Motor neuron (in vitro differentiated cells): ENCODE results near the gene FGD1. TPM values are rescaled to one million over a fixed set of nuclear protein-coding genes. Genes with fewer than 3 reads are reported as not detected.
"Not testable (repeated sequence)": the region's sequence is repeated elsewhere in the genome, so short reads cannot be mapped to it uniquely, and the experiment has no call there.

Experiments used
- ATAC-seq, 8 experiments: fragments of 200-7000 bp; cut with Tn5 transposase; replicated peaks in 6 of 8; 2 replicates each; pipeline ENCODE4 v1.8.0; 2021; ENCODE audit warnings: mild to moderate bottlenecking in 8 of 8, moderate library complexity in 8 of 8
- H3K27ac ChIP-seq, 2 donors: fragments of 250-450 bp; sonication (Bioruptor Pico); 2 replicates each; pipeline ENCODE4 v1.9.0; 2021; ENCODE audit warnings: antibody characterized with exemption in 2 of 2, mild to moderate bottlenecking in 2 of 2, moderate library complexity in 1 of 2
- H3K4me1 ChIP-seq, 2 donors: fragments of 250-450 bp; sonication (Bioruptor Pico); replicated peaks in 1 of 2; 2 replicates each; pipeline ENCODE4 v1.6.1; 2021; ENCODE audit warnings: antibody characterized with exemption in 2 of 2, mild to moderate bottlenecking in 2 of 2, moderate library complexity in 1 of 2
- H3K4me3 ChIP-seq, 5 donors: fragments of 250-450 bp; sonication (Bioruptor Pico); 2 replicates each; pipeline ENCODE4 v1.9.0; 2021; ENCODE audit warnings: antibody characterized with exemption in 5 of 5, mild to moderate bottlenecking in 5 of 5, moderate library complexity in 4 of 5
- WGBS, 10 experiments: fragments of 450-650 bp; shearing (Covaris generic); methylation state at CpG; one replicate each; pipeline ENCODE4 v1.0.0; 2022; 5-methylcytosine and 5-hydroxymethylcytosine counted together
- in situ Hi-C, 9 experiments: fragments of 400-800 bp; cut with MboI; loops; one replicate each; pipeline ENCODE4 v1.15.0; 2021; ENCODE audit warnings: low sequenced_read_pairs in 9 of 9, low pct_unique_long_range_greater_than_20kb in 2 of 9; ENCODE audit not compliant: unreplicated experiment in 9 of 9
- total RNA-seq, 8 experiments: library from RNA; unstranded; fragments of 300-600 nt; gene quantifications; 2 replicates each; pipeline versions ENCODE4 v1.2.3 to v1.2.4, GENCODE V29; 2022

FGD1 gene
- total RNA-seq, 8 experiments from 2014 or later = 4.1 to 15.1 (median 11.5) TPM

DNA sequence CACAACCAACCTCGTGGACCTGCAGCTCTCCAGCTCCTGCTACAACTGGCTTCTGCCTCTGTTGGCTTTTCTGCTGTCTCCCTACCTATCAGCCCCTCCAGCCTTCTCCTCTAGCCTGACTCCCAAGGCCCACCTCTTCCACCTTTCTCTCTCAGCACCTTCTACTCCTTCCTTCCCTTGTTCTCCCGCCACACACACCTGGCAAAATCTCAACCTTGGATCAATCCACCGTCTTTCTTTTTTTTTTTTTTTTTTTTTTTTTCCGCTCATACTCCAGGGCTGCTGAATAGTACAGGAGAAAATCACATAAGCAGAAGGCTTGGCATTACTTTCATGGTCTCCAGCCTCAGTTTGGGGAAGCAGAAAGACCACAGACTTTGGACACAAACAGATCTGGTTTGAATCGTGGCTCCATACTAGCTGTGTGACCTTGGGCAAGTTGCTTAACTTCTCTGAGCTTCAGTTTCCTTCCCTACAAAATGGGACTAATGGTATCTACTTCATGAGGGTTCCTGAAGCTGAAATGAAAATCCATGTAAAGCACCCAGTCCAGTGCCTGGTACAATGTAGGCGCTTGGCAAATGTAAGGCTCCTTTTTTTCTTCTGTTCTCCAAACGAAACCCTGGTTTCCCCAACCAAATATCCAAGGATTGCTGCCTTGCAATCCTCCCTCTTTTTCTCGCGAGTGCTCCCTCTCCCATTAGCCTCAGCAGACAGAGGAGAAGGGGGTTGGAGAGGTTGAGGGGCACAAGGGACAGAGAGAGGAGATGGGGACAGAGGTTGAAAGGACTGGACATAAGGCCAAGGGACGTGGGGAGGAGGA lies 1.7 kb downstream of the FGD1 start:
- WGBS, 10 experiments = 0 to 47% (median 21%) methylated on average over 1 to 6 of the region's 10 CpGs; no CpG with 5 or more reads in 4 of the 10 experiments
- peak overlapping the region; percentile 74 to 82 for H3K27ac ChIP-seq
- in situ Hi-C loops = no loop called here
- ATAC-seq = no peak
- peaks cover 14 to 21% of the 10 kb centered on the region in 2 donors for H3K4me1 ChIP-seq
- peak overlapping the region; percentile 53 to 73 (median 58) for H3K4me3 ChIP-seq

DNA sequence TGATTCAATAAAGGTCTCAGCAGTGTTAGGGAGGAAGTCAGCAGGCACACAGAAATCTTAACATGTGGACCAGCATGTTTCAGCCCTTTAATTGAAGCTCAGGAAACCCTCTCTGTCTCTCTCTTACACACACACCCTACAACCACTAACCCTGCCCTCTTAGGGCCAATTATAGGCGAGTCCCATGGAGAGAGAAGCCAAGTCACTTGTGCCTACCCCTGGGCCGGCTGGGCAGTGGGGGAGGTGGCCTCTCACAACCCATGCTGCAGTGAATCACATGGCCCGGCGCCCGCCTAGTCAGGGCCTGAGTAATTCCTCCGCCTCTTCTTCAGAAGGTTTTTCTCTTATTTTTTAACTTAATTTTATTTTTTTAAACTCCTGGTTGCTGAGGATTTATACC lies 3.7 kb downstream of the FGD1 start:
- WGBS, 10 experiments = 28 to 50% methylated on average over 2 of the region's 6 CpGs; no CpG with 5 or more reads in 8 of the 10 experiments
- H3K4me3 ChIP-seq = no peak overlapping the region
- in situ Hi-C loops = no loop called here
- peaks cover 14 to 21% of the 10 kb centered on the region in 2 donors for H3K4me1 ChIP-seq
- no peak overlapping the region for H3K27ac ChIP-seq
- peak in 2 of 8 experiments; percentile 55 to 67 for ATAC-seq

DNA sequence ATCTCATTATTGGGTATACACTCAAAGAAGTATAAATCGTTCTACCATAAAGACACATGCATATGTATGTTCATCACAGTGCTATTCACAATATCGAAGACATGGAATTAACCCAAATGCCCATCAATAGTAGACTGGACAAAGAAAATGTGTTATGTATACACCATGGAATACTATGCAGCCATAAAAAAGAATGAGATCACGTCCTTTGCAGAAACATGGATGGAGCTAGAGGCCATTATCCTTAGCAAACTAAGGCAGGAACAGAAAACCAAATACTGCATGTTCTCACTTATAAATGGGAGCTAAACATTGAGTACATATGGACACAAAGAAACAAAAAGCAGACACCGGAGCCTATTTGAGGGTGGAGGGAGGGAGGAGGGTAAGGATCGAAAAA lies 6.2 kb downstream of the FGD1 start:
- H3K4me3 ChIP-seq, H3K27ac ChIP-seq, ATAC-seq, in situ Hi-C loops: not testable (repeated sequence)
- 44 to 100% (median 100%) methylated on average over 1 to 5 of the region's 5 CpGs; no CpG with 5 or more reads in 2 of the 10 experiments for WGBS, 10 experiments
- H3K4me1 ChIP-seq = peaks cover 12 to 21% of the 10 kb centered on the region in 2 donors

GRCh38 chrX:54484666-54485065 lies 11.4 kb downstream of the FGD1 start:
- 53% methylated on average over 2 of the region's 3 CpGs; no CpG with 5 or more reads in 9 of the 10 experiments for WGBS, 10 experiments
- Histone ChIP-seq H3K4me1 (peaks cover 5 to 10% of the 10 kb centered on the region in 2 donors), H3K4me3 (no peak overlapping the region), H3K27ac (no peak overlapping the region)
- ATAC-seq = peak in 3 of 8 experiments; percentile 22 to 41 (median 33)
- in situ Hi-C loops = no loop called here

- peaks cover 5 to 16% of the 10 kb centered on the region in 2 donors for H3K4me1 ChIP-seq
- no peak overlapping the region for H3K27ac ChIP-seq
- no peak overlapping the region for H3K4me3 ChIP-seq
- 53 to 80% methylated on average over 1 to 7 of the region's 9 CpGs; no CpG with 5 or more reads in 8 of the 10 experiments for WGBS, 10 experiments
- no peak for ATAC-seq
- in situ Hi-C loops = no loop called here
Observed at GRCh38 chrX:54483946-54484345, 12.1 kb downstream of the FGD1 start.

DNA sequence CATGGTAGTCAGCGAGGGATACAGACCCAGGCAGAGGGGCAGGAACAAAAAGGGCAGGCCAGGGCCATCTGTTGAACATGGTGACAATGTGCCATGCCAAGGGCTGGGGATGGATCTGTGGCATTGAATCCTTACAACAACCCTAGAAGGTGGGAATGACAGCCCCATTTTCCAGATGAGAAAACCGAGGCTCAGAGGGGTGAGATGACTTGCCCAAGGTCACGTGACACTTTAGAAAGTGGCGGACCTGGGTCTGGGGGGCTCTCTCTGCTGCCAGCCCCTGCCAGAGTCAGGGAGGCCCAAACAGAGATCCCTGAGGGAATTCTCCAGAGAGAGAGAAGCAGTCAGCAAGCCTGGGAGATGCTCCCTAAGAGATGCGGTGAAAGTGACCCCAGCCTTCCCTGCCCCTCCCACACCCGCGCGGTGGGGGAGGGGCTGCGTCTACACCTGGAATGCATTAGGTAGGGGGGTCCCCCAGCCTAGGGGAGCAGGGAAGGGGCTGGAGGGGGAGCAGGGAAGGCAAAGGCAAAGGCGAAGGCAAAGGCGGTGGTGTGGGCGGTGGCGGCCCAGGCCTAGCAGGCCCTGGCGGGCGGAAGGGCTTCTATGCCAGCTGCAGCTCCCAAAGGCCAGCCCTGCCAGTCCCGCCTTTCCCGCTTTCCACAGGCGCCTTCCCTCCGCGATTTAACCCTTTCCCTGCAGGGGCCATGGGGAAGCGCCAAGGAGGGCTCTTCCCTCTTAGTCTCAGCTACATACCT lies 13.0 kb downstream of the FGD1 start:
- H3K4me3 ChIP-seq = no peak overlapping the region
- peaks cover 5 to 16% of the 10 kb centered on the region in 2 donors for H3K4me1 ChIP-seq
- in situ Hi-C loops = no loop called here
- H3K27ac ChIP-seq = peak overlapping the region; percentile 68 to 78
- ATAC-seq = peak in 1 of 8 experiments; percentile 71
- 0 to 33% methylated on average over 1 to 3 of the region's 21 CpGs; no CpG with 5 or more reads in 8 of the 10 experiments for WGBS, 10 experiments

GRCh38 chrX:54479136-54480111 lies 16.6 kb downstream of the FGD1 start:
- peaks cover 5 to 16% of the 10 kb centered on the region in 2 donors for H3K4me1 ChIP-seq
- in situ Hi-C loops = no loop called here
- H3K27ac ChIP-seq = no peak overlapping the region
- 0 to 12% (median 0%) methylated on average over 1 to 9 of the region's 9 CpGs; no CpG with 5 or more reads in 7 of the 10 experiments for WGBS, 10 experiments
- no peak overlapping the region for H3K4me3 ChIP-seq
- no peak for ATAC-seq

GRCh38 chrX:54473993-54474859 lies 21.8 kb downstream of the FGD1 start:
- in situ Hi-C loops = no loop called here
- ATAC-seq = peak in 1 of 8 experiments; percentile 21
- H3K27ac ChIP-seq = no peak overlapping the region
- 39 to 100% (median 50%) methylated on average over 1 to 2 of the region's 10 CpGs; no CpG with 5 or more reads in 7 of the 10 experiments for WGBS, 10 experiments
- peaks cover 0 to 2% of the 10 kb centered on the region in 2 donors for H3K4me1 ChIP-seq
- H3K4me3 ChIP-seq = no peak overlapping the region

DNA sequence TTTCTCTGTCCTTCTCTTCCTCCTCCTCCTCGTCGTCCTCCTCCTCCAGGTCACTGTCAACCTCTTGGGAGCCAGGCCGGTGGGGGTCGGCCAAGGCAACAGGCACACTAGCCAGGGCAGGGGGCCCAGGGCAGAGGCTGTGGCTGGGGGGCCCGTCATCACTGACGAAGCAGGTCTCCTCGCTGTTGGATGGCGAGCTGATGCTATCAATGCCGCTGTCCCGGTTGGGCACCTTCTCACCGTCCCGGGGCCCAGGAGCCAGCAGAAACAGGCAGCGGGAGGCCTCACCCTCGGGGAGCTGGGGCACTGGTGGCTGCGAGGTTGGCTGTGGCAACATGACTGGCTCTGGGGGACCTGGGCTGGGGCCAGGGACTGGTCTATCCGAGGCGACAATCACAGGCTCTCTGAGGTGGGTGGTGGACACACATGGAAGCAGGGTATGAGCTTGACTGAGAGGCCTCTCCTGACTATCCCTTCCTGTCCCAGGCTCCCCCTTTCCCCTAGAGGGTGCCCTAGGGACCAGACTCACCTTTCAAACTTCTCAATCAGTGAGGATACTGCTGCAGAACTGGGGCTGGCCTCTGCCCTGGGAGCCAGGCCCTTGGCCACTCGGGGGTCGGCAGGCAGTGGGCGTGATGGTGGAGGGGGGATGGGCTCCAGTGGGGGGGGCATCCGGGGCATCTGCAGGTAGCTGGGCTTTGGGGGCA lies 25.8 kb downstream of the FGD1 start:
- WGBS, 10 experiments = 40 to 96% methylated on average over 7 to 8 of the region's 21 CpGs; no CpG with 5 or more reads in 8 of the 10 experiments
- no peak overlapping the region for H3K27ac ChIP-seq
- no peaks in the 10 kb centered on the region for H3K4me1 ChIP-seq
- in situ Hi-C loops = no loop called here
- ATAC-seq = no peak
- no peak overlapping the region for H3K4me3 ChIP-seq

- in situ Hi-C loops = no loop called here
- Histone ChIP-seq H3K4me3 (no peak overlapping the region), H3K4me1 (no peaks in the 10 kb centered on the region), H3K27ac (no peak overlapping the region)
- WGBS, 10 experiments = 0 to 80% (median 67%) methylated on average over 1 of the region's 2 CpGs; no CpG with 5 or more reads in 7 of the 10 experiments
- ATAC-seq = peak; percentile 33 to 100 (median 92)
Observed at GRCh38 chrX:54452920-54453319, 43.1 kb downstream of the FGD1 start.

DNA sequence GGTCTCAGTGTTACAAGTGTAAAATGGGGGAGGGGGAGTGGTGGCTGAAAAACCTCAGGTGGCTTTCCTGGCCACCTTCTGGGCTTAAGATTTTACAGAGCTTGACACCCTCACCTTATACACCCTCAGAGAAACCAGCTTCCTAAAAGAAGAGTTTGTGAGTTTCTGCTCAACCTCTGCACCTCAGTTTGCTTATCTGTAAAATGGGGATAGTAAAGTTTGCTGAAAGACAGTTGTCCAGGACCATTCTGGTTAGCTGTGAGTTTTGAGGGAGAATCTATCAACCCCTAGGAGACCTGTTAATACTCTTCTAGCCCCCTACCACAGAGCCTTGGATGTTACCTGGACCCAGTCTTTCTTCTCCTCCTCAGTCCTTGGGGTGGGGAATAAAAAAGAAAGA lies 46.1 kb downstream of the FGD1 start:
- H3K4me3 ChIP-seq = no peak overlapping the region
- ATAC-seq = no peak
- H3K27ac ChIP-seq = no peak overlapping the region
- in situ Hi-C loops = no loop called here
- H3K4me1 ChIP-seq = no peaks in the 10 kb centered on the region
